ENCODE measurements around the gene PPP1R12A. TPM values are rescaled to one million over a fixed set of nuclear protein-coding genes. Genes with fewer than 3 reads are reported as not detected.

The PPP1R12A gene
- total and polyA plus RNA-seq, 12 donors: 11.5 to 73.5 (median 58.6) TPM

DNA sequence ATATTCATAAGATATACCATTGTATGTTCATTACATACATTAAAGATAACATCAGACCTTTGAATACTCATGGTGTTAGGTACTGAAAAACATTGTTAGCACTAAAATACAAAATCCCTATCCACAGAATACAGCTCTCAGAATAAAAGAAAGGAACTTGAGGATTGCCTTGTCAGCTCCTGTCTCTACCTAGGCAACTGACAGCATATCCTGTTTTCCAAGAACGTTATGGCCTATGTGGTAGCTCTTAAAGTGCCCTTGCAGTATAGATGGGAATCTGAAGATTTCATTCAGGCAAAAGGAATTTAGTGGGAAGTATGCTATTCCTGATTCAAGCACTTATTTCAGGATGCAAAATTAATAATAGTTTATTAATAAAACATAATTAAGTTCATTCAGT is 1.8 kb upstream of the PPP1R12A start:
- H3K27ac ChIP-seq: peak overlapping the region in 7 of 10 donors; percentile 90 to 98 (median 98)
- H3K27me3 ChIP-seq: no peaks in the 10 kb centered on the region
- intact Hi-C loops (cut with DNase I): loop anchor here in 7 of 10 donors (5.0 to 10.0 kb wide), 10 partner anchors 52 to 382 kb away; partner anchors contain the start of gene PAWR (in 1 of the 7)
- H3K4me1 ChIP-seq: peaks cover 0 to 36% (median 31%) of the 10 kb centered on the region in 9 donors
- DNase-seq (no peak), ATAC-seq (no peak)
- TF ChIP-seq, protein P1, sequence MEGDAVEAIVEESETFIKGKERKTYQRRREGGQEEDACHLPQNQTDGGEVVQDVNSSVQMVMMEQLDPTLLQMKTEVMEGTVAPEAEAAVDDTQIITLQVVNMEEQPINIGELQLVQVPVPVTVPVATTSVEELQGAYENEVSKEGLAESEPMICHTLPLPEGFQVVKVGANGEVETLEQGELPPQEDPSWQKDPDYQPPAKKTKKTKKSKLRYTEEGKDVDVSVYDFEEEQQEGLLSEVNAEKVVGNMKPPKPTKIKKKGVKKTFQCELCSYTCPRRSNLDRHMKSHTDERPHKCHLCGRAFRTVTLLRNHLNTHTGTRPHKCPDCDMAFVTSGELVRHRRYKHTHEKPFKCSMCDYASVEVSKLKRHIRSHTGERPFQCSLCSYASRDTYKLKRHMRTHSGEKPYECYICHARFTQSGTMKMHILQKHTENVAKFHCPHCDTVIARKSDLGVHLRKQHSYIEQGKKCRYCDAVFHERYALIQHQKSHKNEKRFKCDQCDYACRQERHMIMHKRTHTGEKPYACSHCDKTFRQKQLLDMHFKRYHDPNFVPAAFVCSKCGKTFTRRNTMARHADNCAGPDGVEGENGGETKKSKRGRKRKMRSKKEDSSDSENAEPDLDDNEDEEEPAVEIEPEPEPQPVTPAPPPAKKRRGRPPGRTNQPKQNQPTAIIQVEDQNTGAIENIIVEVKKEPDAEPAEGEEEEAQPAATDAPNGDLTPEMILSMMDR (IDR thresholded peaks at IDR 0.05): no peak
- no peaks in the 10 kb centered on the region for H3K9me3 ChIP-seq
- H3K4me3 ChIP-seq: peak overlapping the region in 4 of 10 donors; percentile 85 to 97 (median 88)
- WGBS, 2 donors: 0% methylated on average over 1 of the region's 1 CpG
- H3K36me3 ChIP-seq: peaks cover 0 to 4% (median 0%) of the 10 kb centered on the region in 9 donors

DNA sequence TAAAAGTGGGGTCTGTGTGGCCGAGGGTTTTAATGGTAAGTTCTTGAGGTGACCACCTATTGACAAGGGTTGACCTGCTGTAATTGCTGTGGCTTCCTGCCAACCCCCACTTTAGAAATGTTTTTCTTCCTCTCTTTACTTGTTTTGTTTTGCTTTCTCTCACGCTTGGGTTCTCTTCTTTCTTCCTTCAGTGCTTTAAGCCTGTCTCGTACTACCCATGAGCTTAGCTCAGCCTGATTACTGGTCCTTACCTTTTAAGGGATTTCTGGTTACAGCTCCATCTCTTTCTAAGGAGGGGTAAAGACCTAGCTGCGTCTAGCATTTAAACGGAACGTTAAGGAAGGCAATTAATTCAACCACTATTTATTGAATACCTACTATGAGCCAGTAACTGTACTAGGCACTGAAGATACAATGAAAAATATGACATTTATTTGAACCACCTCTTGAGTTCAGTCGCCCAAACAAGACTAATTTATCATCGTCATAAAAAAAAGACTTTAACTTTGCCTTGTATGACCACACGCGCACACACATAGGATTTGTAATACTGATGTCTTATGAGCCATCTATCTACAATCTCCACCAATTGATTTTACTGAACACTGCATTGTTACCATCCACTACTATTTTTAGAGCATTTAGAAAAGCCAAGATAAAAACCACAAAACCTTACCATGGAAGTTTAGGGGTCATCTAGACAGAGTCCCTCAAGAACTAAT is 888 bp upstream of the PPP1R12A start:
- Histone ChIP-seq H3K27ac (peak overlapping the region; percentile 90 to 98 (median 96)), H3K4me1 (peaks cover 0 to 45% (median 40%) of the 10 kb centered on the region in 9 donors), H3K9me3 (no peaks in the 10 kb centered on the region), H3K27me3 (no peaks in the 10 kb centered on the region), H3K4me3 (peak overlapping the region; percentile 74 to 97 (median 87)), H3K36me3 (peaks cover 0 to 4% (median 0%) of the 10 kb centered on the region in 9 donors)
- DNase-seq: no peak
- 8 to 13% methylated on average over 10 of the region's 10 CpGs for WGBS, 2 donors
- TF ChIP-seq, protein P1 (IDR thresholded peaks at IDR 0.05): no peak
- intact Hi-C loops (cut with DNase I): loop anchor here in 8 of 10 donors (2.0 to 10.0 kb wide), 12 partner anchors 47 to 381 kb away; partner anchors contain the start of gene PAWR (in 1 of the 8)
- ATAC-seq: peak in 4 of 8 donors; percentile 18 to 44 (median 30)

DNA sequence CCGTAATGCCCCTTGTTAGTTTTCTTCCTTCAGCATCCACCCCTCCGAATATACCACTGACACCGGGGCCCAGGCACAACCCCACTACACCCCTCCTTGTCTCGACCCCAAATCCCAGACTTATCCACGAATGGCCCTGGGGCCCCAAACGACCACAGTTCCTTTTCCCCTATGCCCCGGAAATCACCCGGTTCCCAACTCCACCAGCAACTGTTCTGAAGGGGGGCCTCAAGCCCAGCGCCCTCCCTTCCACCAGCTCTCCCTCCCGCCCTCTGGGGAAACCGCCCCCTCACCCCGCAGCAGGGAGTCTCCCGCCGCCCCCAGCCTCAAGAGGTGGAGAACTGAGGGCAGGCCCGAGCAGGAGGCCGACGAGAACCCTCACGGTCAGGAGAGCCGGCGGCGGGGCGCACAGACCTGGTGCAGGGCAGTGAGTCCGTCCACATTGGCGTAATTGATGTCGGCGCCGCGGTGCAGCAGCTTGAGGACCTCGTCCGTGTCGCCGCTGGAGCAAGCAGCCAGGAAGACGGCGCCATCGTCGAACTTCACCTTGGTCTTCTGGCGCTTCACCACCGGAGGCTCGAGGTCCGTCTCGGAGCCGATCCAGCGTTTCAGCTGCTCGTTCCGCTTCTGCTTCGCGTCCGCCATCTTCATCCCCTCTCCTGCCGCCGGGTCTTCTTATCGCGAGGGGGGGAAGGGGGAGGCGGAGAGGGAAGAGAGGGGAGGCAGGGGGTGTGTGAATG is 446 bp downstream of the PPP1R12A start:
- intact Hi-C loops (cut with DNase I): loop anchor here in 8 of 10 donors (2.0 to 10.0 kb wide), 15 partner anchors 37 to 380 kb away; partner anchors contain the start of gene PAWR (in 1 of the 8)

More for the DNA sequence above, 446 bp downstream of the PPP1R12A start:
- peaks cover 0 to 56% (median 44%) of the 10 kb centered on the region in 9 donors for H3K4me1 ChIP-seq
- TF ChIP-seq, protein P1 (IDR thresholded peaks at IDR 0.05): no peak
- peaks cover 0 to 4% (median 0%) of the 10 kb centered on the region in 9 donors for H3K36me3 ChIP-seq
- peak overlapping the region; percentile 74 to 97 (median 87) for H3K4me3 ChIP-seq
- ATAC-seq (peak; percentile 30 to 62 (median 56)), DNase-seq (peak in 1 of 2 donors; percentile 58)
- no peaks in the 10 kb centered on the region for H3K9me3 ChIP-seq
- 1% methylated on average over 50 to 53 of the region's 53 CpGs for WGBS, 2 donors
- peak overlapping the region; percentile 90 to 98 (median 96) for H3K27ac ChIP-seq
- H3K27me3 ChIP-seq: no peaks in the 10 kb centered on the region
